Cardiac septum (tissue), 1 donor: Measurements from ENCODE around the gene NT5E. TPM values are rescaled to one million over a fixed set of nuclear protein-coding genes. Genes with fewer than 3 reads are reported as not detected.
"Not testable (repeated sequence)": the region's sequence is repeated elsewhere in the genome, so short reads cannot be mapped to it uniquely, and the experiment has no call there.

Experiments
- DNase-seq: peaks from one replicate; pipeline ENCODE4 v3.0.0-alpha.2; 2020; ENCODE audit warnings: low spot score
- intact Hi-C: fragments of 100-400 bp; cut with DNase I; formaldehyde crosslinking; loops from one replicate; pipeline ENCODE4 v1.14.0; 2022
- long read RNA-seq: library from polyadenylated mRNA; unstranded; transcript quantifications from one replicate; pipeline ENCODE4 v2.0.0, GENCODE V29; 2021
- total RNA-seq: library from RNA; stranded (reverse); fragmentation: NEBNext Ultra II Directional; extraction: Animal tissue kit (Norgen Biotek cat#: 25700); gene quantifications from one replicate; pipeline ENCODE4 v1.2.1, GENCODE V29; 2021
- donor health status: DM: no; HTN: no; CAD: no.

Gene NT5E
- total RNA-seq: 5.9 TPM
- long read RNA-seq, partial matches to known transcripts: 0 of 7 reads
- long read RNA-seq, other reads (novel, unspliced or antisense): 2 of 7 reads

DNA sequence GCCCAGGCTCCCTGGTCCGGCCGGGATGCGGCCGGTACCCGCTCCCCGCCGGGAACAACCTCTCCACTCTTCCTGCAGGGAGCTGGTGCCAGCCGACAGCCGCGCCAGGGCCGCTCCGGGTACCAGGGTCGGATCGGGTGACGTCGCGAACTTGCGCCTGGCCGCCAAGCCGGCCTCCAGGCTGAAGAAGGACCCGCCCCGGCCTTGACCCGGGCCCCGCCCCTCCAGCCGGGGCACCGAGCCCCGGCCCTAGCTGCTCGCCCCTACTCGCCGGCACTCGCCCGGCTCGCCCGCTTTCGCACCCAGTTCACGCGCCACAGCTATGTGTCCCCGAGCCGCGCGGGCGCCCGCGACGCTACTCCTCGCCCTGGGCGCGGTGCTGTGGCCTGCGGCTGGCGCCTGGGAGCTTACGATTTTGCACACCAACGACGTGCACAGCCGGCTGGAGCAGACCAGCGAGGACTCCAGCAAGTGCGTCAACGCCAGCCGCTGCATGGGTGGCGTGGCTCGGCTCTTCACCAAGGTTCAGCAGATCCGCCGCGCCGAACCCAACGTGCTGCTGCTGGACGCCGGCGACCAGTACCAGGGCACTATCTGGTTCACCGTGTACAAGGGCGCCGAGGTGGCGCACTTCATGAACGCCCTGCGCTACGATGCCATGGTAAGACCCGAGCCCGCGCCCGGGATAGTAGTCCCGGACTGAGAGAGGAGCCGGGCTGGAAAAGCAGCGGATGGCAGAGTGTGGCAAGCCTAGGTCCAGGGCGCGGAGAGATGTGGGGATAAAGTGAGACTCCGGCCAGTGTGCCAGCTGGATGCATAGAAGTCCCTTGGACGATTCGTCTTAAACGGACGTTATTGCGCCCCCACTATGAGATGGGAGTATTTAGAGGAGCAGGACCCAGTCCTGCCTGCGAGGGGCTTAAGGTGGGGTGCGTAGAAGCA lies at the start of gene NT5E:
TSS of gene NT5E (plus strand) at position 266 of the 942 bp plus-strand sequence. CDS start at position 323, 57 bp downstream.
- no peak for DNase-seq
- intact Hi-C loops: no loop called here

DNA sequence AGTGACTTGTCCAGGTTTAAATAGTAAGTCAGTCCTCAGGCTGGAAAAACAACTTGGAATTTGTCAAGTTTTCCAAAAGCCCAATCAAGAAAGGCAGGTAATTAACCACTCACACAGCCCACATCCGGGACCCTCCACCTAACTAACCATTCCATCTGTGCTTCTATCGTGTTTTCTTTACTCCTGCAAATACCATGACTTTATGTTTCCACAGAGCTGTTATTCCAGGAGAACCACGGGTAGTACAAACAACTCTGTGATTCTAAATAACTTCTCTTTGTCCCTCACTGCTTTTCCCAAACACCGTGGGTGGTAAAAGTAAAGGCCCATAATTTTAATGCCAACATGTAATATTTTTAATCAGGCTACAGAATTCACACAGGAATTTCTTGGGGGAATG lies 49.6 kb upstream of the NT5E start:
- intact Hi-C loops: no loop called here
- DNase-seq: no peak

DNA sequence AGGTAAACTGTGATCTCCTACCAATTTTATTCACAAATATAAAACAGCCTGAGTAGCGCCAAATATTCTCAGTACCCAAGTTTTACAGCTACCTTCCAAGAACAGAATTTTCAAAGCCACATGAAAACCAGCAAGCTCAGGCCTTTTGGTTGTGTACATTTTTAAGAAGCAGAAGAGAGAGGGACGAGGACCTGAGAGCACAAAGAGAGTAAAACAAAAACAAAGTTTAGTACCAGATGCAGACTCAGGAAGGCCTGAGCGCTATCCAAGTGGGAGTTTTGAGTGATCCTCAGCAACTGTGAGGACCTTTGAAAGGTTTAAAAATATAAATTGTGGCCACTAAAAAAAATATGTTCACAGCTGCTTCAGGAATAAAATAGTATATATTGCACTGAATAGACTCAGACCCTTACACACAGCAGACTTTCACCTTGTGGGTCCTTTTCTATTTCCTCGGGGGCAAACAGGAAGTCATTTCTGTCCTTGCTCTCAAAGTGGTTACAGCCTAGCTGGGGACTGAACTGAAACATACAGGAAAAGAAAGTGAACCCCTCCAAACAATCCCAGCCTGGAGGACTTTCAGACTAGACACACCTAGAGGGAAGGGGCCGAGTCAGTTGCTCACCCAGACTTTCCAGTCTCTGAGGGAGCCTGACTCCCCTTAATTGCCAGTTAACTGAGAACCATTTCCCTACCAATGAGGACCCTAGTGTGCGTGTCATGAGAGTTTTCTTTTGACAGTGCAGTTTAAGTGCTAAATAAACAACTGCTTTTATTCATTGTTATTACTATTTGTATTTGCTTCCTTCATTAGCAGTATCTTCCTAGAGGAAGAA lies 48.5 kb upstream of the NT5E start:
- DNase-seq: no peak
- intact Hi-C loops: no loop called here

DNA sequence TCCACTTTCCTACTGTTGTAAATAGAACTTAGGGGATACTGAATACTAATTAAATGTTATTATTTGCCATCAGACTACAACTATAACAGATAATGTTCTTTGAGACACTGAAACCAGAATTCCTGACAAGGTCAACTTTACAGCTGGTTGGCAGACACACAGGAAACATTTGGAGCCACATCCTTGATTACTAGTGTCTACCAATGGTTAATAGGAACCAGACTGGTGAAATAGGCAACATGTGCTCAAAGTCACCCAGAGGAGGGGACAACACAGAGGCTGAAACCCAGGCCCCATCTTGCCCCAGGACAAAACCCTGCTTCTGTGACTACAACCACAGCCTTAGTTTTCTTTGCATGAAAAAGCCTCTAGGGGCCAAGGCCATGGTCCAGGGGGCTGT lies 47.8 kb upstream of the NT5E start:
- DNase-seq: no peak
- intact Hi-C loops: no loop called here

DNA sequence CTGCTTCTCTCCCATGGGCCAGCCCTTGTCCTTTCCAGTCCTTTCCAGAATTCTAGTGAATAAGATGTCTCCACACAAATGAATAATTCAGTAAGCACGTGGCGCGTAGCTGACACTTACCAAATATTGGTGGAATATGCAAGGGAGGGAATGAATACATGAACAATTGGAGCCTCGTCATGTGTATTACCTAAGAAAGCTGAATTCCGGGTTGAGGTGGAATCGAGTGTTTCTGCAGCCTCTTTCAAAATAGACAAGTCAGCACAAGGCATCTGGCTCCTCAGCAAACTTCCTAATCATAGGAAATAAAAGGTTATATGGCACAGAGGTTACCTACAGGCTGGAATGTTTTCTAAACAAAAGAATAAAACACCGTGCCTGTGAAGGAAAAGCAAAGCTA lies 47.0 kb upstream of the NT5E start:
- intact Hi-C loops: no loop called here
- no peak for DNase-seq

DNA sequence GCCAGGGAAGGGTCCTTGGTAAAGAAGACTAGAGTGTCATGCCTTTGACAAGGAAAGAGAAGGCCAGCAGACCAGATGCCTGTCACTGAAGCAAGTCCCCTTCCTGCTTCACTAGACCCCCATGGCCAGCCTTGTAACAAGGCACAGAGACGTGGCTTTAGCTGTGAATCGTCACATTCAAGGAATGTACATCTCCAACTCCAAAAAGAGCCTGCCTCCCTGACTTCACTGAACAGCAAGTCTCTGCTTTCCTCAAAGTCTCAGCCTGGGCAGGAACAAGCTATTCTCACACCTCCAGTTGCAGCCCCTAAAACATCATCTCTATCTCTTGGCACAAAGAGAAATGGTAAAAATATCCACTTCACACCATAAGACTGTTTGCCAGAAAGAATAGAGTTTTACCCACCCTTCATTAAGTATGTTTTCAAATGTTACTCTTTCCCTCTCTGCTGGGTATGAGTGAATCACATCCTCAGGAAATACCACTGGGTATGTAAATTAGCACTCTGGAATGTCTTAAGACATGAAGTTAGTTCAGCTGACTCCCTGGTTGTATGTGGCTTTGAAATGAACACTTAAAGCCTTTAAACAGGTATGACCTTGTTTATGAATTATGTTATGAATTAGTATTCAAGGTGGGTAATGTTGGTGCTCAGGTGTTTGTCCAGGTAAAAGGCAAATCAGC lies 46.4 kb upstream of the NT5E start:
- intact Hi-C loops: no loop called here
- DNase-seq: no peak

DNA sequence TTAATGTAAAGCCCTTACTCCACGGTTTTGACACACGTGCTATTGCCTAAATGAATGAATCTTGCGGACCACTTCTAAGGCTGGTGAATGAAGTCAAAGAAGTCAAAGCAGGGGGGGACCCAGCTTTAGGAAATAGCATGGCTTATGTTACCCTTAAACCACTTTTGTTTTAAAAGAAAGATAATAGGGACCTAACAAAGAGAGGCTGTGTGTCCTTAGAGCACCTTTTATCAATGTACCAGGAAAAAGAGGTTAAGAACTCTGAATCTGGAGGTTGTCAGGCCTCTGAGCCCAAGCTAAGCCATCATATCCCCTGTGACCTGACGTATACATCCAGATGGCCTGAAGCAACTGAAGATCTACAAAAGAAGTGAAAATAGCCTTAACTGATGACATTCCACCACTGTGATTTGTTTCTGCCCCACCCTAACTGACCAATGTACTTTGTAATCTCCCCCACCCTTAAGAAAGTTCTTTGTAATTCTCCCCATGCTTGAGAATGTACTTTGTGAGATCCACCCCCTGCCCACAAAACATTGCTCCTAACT lies 45.8 kb upstream of the NT5E start:
- intact Hi-C loops, DNase-seq: not testable (repeated sequence)

DNA sequence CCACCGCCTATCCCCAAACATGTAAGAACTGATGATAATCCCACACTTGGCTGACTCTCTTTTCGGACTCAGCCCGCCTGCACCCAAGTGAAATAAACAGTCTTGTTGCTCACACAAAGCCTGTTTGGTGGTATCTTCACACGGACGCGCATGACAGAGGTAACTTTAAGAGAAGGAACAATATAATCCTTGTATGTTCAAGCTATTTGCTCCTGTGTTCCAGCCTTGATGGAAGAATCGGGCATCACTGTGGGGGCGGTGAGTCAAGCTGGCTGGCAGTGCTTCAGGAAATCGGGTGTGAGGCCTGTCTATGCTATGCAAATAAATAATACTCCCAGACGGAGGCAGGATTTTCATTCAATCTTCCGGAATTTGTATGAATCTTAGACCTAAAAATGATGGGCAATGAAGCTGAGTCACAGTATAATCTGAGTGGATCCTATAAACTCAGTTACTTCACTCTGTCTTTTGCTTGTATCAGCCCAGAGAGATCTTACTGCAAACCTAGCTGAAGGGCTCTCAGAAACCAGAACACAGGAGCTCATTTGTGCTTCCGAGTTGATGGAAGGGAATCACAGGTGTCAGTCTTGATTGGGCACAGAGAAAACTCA lies 45.2 kb upstream of the NT5E start:
- intact Hi-C loops: no loop called here
- DNase-seq: no peak

DNA sequence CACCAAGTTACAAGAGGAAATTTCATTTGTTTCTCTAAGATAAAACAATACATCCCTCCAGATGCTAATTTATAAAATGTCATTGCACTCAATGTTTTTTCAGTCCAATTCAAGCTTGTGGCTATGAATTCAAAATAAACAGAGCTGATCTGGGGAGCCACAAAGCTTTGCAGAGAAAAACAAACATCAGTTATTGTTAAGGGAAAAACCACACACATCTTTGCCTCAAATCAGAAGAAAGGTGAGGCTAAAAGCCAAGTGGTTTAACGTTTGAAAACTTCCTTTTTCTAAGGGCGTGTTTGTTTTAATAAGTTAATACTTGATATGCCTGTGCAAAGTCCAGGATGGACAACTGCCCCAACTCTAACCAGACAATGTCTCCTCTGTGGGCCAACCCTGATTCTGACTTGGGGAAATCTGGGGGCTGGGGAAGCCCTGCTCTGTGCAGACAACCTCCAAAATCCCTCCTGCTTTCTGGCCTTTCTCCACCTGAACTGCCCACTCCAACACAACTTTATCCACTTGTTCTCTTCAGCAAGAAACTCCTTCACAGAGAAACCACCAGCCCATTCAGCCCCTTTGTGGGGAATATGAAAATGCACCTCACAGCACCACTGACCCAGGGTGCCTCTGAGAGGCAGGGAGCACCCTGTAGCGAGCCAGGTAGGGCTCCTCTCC lies 44.6 kb upstream of the NT5E start:
- DNase-seq: no peak
- intact Hi-C loops: no loop called here

DNA sequence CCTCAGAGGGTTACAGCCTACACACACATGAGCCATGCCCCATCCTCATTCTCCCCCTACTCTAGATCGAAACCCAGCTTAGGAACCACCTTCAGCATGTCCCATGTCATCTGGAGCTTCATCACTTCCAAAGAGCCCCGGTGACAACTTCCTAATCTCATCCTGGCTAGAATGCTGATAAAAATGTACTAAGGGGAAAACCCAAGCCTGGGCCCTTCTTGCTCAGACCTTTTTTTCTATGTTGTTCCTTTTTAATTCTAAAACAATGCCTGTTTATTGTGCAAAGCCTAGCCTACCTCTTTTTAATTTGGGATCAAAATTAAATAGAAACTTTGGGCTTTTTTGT lies 44.1 kb upstream of the NT5E start:
- intact Hi-C loops: no loop called here

DNA sequence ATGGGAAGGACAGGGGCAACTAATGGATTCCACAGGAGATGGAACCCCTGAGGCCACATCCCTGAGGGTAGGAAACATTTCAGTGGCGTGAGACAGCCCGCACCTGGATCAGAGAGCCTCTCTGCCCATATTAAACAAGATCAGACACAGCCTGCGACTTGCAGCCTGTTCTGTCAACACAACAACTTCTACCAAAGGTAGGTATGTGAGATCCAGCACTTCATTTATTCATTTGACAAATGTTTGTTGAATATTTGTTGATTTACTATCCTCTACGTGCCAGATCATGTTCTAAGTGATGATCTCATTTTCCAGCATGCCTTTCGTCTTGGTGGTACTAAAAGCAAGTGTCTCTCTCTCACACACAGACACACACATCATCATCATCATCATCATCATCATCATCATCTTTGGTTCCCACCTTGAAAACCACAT lies 43.2 kb upstream of the NT5E start:
- intact Hi-C loops: no loop called here
- DNase-seq: no peak

More for the DNA sequence above, 44.1 kb upstream of the NT5E start:
- DNase-seq: no peak

DNA sequence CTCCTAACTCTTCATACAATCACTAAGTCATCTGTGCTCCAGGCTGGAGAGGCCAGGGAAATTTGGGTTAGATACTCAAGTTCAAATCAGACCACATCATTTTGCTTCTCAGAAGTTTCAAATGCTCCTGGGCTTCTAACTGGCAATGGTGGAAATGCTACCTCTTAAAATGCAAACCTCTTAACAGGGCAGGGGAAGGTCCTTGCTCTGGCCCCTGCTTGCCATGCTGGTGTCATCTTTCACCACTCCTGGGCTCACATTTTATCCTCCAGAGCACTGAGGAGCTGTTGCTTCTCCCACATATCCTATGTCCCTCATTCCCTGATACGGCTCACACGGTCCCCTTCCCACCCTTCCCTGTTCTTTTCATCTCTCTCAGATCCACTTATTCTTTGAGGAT lies 41.8 kb upstream of the NT5E start:
- intact Hi-C loops: no loop called here
- no peak for DNase-seq

DNA sequence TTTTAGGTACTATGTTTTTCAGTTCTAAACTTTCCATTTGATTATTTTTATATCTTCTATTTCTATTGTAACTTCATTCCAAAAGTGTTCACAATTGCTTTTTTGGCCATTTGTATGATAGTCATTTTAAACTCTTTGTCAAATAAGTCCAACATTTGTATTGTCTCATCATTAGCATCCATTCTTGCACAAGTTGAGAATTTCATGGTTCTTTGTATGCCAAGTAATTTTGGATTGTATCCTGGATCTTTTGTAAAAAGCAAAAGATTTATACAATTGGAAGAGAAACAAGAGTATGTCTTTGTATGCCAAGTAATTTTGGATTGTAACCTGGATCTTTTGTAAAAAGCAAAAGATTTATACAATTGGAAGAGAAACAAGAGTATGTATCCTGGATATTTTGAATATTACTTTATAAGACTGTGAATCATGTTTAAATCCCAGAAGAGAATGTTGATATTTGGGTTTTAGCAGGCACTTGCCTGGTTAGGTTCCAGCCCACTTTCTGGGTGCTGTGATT lies 36.9 kb upstream of the NT5E start:
- intact Hi-C loops: no loop called here
- no peak for DNase-seq

DNA sequence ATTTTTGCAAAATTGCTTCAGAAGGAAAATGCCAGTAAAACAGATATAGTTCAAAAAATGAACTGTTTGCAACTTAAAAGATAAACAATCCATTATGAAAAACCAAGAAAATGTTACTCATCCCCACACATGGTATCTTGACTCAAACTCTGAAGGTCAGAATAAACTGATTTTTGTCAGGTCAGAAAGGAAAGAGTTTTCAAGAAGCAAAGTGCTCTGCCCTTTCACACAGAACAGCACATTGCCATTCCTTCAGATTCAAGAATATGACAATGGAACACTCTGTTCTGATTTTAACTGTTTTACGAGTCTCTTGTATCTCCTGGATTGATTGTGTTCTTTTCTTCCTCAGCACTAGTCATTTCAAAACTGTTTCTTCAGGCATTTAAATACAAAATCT lies 33.8 kb upstream of the NT5E start:
- intact Hi-C loops: no loop called here
- DNase-seq: no peak

DNA sequence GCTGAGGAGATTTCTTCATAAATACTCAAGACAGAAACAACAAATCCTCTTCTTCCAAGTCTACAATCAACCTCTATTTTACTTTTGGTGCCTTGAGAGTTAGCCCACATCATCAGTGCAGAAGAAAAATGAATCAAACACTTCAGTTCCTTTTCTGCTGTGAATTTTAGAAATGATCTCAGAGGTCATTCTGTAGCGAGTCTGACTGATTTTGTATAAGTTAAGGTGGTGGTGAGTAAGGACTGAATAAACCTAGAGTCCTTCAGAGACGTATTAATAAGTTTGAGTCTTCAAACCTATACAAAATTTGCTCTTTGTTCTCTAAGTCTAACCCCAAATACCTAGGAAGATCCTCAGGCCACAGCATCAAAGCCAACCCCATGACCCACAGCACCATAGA lies 33.1 kb upstream of the NT5E start:
- intact Hi-C loops: no loop called here
- no peak for DNase-seq

DNA sequence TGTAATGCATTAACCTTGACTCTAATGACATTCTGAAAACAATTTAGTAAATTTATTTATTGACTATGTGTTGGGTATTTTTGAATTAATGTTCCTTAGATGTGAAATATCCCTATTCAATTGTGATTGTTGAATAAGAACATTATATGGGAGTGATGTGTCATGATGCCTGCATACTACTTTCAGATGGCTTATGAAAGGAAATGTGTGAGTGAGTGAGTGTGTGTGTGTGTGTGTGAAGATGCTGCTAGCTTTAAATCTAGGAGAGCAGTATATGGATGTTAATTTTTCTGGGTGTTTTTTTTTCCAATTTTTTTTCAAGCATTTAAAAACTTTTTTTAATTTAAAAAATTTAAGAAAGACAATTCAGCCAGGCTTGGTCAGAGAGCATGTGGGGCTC lies 32.5 kb upstream of the NT5E start:
- no peak for DNase-seq
- intact Hi-C loops: no loop called here

DNA sequence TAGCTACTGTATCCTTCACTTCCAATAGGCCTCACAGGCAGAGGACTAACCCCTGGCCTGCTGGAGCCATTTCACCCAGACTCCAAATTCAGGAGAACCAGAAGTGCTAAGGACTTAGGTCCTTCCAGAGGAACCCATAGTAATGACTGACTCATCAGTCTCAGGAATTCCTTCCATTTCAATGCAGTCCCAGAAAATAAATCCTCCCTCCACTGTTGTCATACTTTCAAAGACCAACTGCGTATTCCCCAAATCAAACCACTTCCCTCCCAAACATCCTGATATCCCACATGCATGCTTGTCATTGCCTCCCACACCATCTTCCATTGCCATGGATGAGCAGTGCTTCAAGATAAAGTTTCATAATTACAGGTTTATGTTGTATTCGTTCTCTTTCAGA lies 31.8 kb upstream of the NT5E start:
- DNase-seq: no peak
- intact Hi-C loops: no loop called here

DNA sequence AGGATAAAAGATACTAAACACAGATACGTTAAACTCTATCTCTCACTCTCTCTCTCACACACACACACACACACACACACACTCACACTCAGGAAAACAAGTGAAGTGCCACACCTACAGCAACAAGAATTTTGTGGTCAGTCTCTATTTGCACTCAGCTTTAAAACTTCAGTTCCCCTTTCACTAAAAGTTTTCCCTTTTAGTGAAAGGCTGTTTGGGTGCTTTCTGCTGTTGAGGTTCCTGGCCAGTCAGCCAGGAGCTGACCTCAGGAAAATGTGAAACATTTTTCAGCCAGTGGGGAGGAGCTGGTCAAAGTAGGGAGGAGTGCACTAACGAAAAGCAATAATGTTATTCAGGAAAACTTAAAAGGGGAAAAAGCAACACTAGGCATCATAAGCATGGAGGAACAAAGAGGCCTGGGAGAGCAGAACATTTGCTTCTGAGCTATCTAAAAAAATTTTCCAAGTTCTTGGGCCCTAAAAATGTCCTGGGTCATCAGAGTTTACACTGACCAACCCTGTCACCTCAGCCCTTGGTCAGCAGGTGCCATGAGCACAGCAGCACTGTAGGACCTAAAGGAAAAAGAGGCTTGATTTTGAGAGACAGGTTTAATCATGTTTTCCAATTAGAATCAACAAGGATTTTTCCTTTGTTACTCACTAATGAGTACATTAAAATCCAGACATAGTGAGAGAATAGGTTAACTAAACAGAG lies 30.7 kb upstream of the NT5E start:
- DNase-seq: no peak
- intact Hi-C loops: no loop called here
